GM12878 (cell line): ENCODE data around the gene GRIK3. TPM values are rescaled to one million over a fixed set of nuclear protein-coding genes. Genes with fewer than 3 reads are reported as not detected.

Source experiments
- ATAC-seq: fragments of 200-7000 bp; cut with Tn5 transposase; 3 replicates; pipeline ENCODE4 v1.9.1; 2020; ENCODE audit warnings: mild to moderate bottlenecking, moderate library complexity
- BruUV-seq: library from RNA; stranded (reverse); fragments of 400-500 nt; replicated peaks from 2 replicates; lab custom pipeline; 2021; lab: Mats Ljungman, UMichigan
- CTCF ChIA-PET: fragments of 300-600 bp; sonication (Branson Sonifier 250); formaldehyde crosslinking; extraction: SDS; loops from one replicate; lab custom pipeline; 2021; ENCODE audit warnings: inconsistent platforms; lab: Yijun Ruan, JAX
- POLR2A ChIA-PET: fragments of 350-600 bp; formaldehyde crosslinking; extraction: SDS; loops from one replicate; lab custom pipeline; 2021; ENCODE audit warnings: inconsistent platforms; lab: Charles Lee
- RAD21 ChIA-PET: fragments of 300-600 bp; sonication (Branson Sonifier 250); formaldehyde crosslinking; loops from one replicate; lab custom pipeline; 2023; ENCODE audit warnings: antibody characterized with exemption; ENCODE audit not compliant: unreplicated experiment; lab: Charles Lee
- SMC1A ChIA-PET: fragments of 300-600 bp; sonication (Branson Sonifier 250); formaldehyde crosslinking; loops from one replicate; lab custom pipeline; 2023; ENCODE audit not compliant: unreplicated experiment, uncharacterized antibody; lab: Charles Lee
- DNase-seq: peaks from one replicate; pipeline ENCODE4 v3.0.0-alpha.2; 2011; ENCODE audit warnings: low read depth, low spot score
- FAIRE-seq: peaks from 3 replicates; lab custom pipeline; 2011; peaks lifted over from hg19 to GRCh38; lab: Jason Lieb, UNC
- H2AFZ ChIP-seq: 2 replicates; pipeline ENCODE4 v1.6.0; 2011; ENCODE audit warnings: low read depth, low read length, control low read depth; ENCODE audit not compliant: control insufficient read depth
- H3K27ac ChIP-seq: 2 replicates; pipeline ENCODE4 v1.5.1; 2011; ENCODE audit warnings: control low read depth; ENCODE audit not compliant: control insufficient read depth, insufficient read depth
- H3K27me3 ChIP-seq, 2 experiments: replicated peaks in 1 of 2; 2 replicates each; pipeline versions ENCODE4 v1.6.0 to v1.6.1; 2011; ENCODE audit warnings: low read length in 1 of 2; ENCODE audit not compliant: control insufficient read depth in 2 of 2, insufficient read depth in 2 of 2
- H3K36me3 ChIP-seq, 2 experiments: 2 replicates each; pipeline ENCODE4 v1.5.1; 2011; ENCODE audit warnings: low read length in 1 of 2; ENCODE audit not compliant: control insufficient read depth in 2 of 2, insufficient read depth in 2 of 2
- H3K4me1 ChIP-seq: 2 replicates; pipeline ENCODE4 v1.6.1; 2011; ENCODE audit warnings: mild to moderate bottlenecking, low read length, moderate library complexity, mixed read lengths; ENCODE audit not compliant: control insufficient read depth, insufficient read depth
- H3K4me2 ChIP-seq: 2 replicates; pipeline ENCODE4 v1.6.0; 2011; ENCODE audit warnings: control low read depth; ENCODE audit not compliant: control insufficient read depth, insufficient read depth
- H3K4me3 ChIP-seq: fragments of 200-600 bp; sonication (generic); 2 replicates; pipeline ENCODE4 v1.5.1; 2016
- H3K79me2 ChIP-seq: 2 replicates; pipeline ENCODE4 v1.6.0; 2011; ENCODE audit warnings: low read length; ENCODE audit not compliant: control insufficient read depth, insufficient read depth
- H3K9ac ChIP-seq: 2 replicates; pipeline ENCODE4 v1.8.0; 2011; ENCODE audit warnings: low read length, control low read depth, mixed read lengths; ENCODE audit not compliant: control insufficient read depth, insufficient read depth
- H3K9me3 ChIP-seq: replicated peaks from 3 replicates; pipeline ENCODE4 v1.5.1; 2011; ENCODE audit warnings: mild to moderate bottlenecking, low read length; ENCODE audit not compliant: control insufficient read depth, insufficient read depth
- H4K20me1 ChIP-seq: 2 replicates; pipeline ENCODE4 v1.6.0; 2011; ENCODE audit not compliant: control insufficient read depth, insufficient read depth
- ATF7 ChIP-seq: fragments of 450-650 bp; IDR thresholded peaks from 2 replicates; pipeline ENCODE4 v1.6.1; 2016; ENCODE audit warnings: low read depth, mild to moderate bottlenecking
- HDAC2 ChIP-seq: fragments of 200-600 bp; sonication (generic); IDR thresholded peaks from 2 replicates; pipeline ENCODE4 v1.6.1; 2017
- POLR2A ChIP-seq: IDR thresholded peaks from 2 replicates; pipeline ENCODE4 v1.6.1; 2011; ENCODE audit warnings: low read depth, mild to moderate bottlenecking, low read length
- SMAD5 ChIP-seq: IDR thresholded peaks from 2 replicates; pipeline ENCODE4 v1.6.1; 2016; ENCODE audit warnings: antibody characterized with exemption, low read depth
- ZBTB40 ChIP-seq: fragments of 450-650 bp; IDR thresholded peaks from 2 replicates; pipeline ENCODE4 v1.6.1; 2016; ENCODE audit warnings: mild to moderate bottlenecking, moderate library complexity, borderline replicate concordance
- WGBS: methylation state at CpG from one replicate; pipeline ENCODE4 v1.1.6; 2016; ENCODE audit warnings: low lambda C conversion rate; ENCODE audit not compliant: insufficient replicate concordance, insufficient coverage; ENCODE audit errors: missing lambda C conversion rate; 5-methylcytosine and 5-hydroxymethylcytosine counted together
- in situ Hi-C: fragments of 300-500 bp; cut with MboI; formaldehyde crosslinking; loops from 9 replicates; pipeline ENCODE4 v1.14.3; 2018; ENCODE audit warnings: mixed read lengths
- intact Hi-C: fragments of 100-400 bp; cut with micrococcal nuclease; formaldehyde crosslinking; loops from one replicate; pipeline ENCODE4 v1.14.2; 2022; ENCODE audit not compliant: unreplicated experiment
- polyA plus RNA-seq, 11 experiments: library from polyadenylated mRNA; depleted of rRNA in 4 of 11; unstranded in 6 of 11; stranded (reverse) in 5 of 11; fragments of >200 nt; fragmentation: Nextera tagmentation in 4 of 11; fragmentation: Illumina TruSeq in 1 of 11; extraction: Ambion mirVana in 4 of 11; extraction: Trizol in 1 of 11; gene quantifications; 1 replicate in 1 of 11; 2 replicates in 10 of 11; pipeline versions ENCODE4 v1.2.1 to v1.2.3, GENCODE V29; 2011 to 2016; ENCODE audit warnings: inconsistent platforms in 2 of 11, missing spikeins in 2 of 11, low read depth in 1 of 11
- total RNA-seq, 4 experiments: library from RNA; depleted of rRNA in 3 of 4; stranded (reverse); fragments of >200 nt in 3 of 4; fragmentation: Illumina TruSeq in 1 of 4; extraction: Trizol in 1 of 4; gene quantifications; 2 replicates each; pipeline versions ENCODE4 v1.2.1 to v1.2.3, GENCODE V29; 2013 to 2021

GRIK3 gene
- total and polyA plus RNA-seq, 10 of the 15 experiments (the other 5 are each of a cell fraction or from before 2014, with no cell fraction given): not detected

- TF ChIP-seq ZBTB40: no peak
- TF ChIP-seq ATF7: no peak
- TF ChIP-seq SMAD5: no peak
Measured at GRCh38 chr1:36857754-36858153, 176.6 kb downstream of the GRIK3 start (continued).

GRCh38 chr1:36855699-36856494, 178.4 kb downstream of the GRIK3 start:
- Histone ChIP-seq H3K4me3 (no peak overlapping the region), H3K9ac (no peak overlapping the region), H3K27ac (no peak overlapping the region), H3K4me2 (no peak overlapping the region), H4K20me1 (no peaks in the 10 kb centered on the region), H3K27me3 (peaks cover 4 to 10% of the 10 kb centered on the region in 2 experiments; a peak in 3 of 4 replicates), H3K79me2 (no peaks in the 10 kb centered on the region), H2AFZ (no peak overlapping the region), H3K9me3 (no peaks in the 10 kb centered on the region), H3K36me3 (no peaks in the 10 kb centered on the region), H3K4me1 (no peaks in the 10 kb centered on the region)
- SMC1A ChIA-PET: interaction anchor here (0.8 kb wide), 1 partner anchor 11 kb away, joined by 3 read pairs; no protein-coding TSS in a partner anchor
- in situ Hi-C loops: no loop called here
- no peak for DNase-seq
- CTCF ChIA-PET: interaction anchor here (0.6 to 2.5 kb wide), 3 partner anchors 8 to 878 kb away, joined by 3 to 10 read pairs (median 3); no protein-coding TSS in a partner anchor
- BruUV-seq: no TSS peak
- WGBS: 24% methylated on average over 17 of the region's 17 CpGs
- POLR2A ChIA-PET: no interaction called here
- RAD21 ChIA-PET: no interaction called here
- intact Hi-C loops: no loop called here
- TF ChIP-seq HDAC2 (no peak), POLR2A (no peak)
- ATAC-seq: no peak
- FAIRE-seq: no peak
